IMR-90 (cell line): Measurements from ENCODE around the gene BRPF1. TPM values are rescaled to one million over a fixed set of nuclear protein-coding genes. Genes with fewer than 3 reads are reported as not detected.
A peak's percentile ranks its signal among the peaks of the same experiment; 100 is the strongest.

Experiments
- ATAC-seq: fragments of 200-7000 bp; cut with Tn5 transposase; 2 replicates; pipeline ENCODE4 v1.9.1; 2020; ENCODE audit warnings: low read depth, mild to moderate bottlenecking, moderate library complexity
- BruUV-seq: library from RNA; stranded (reverse); fragments of 400-500 nt; replicated peaks from 2 replicates; lab custom pipeline; 2021; lab: Mats Ljungman, UMichigan
- CTCF ChIA-PET: fragments of 300-600 bp; formaldehyde crosslinking; extraction: SDS; loops from one replicate; lab custom pipeline; 2021; ENCODE audit warnings: antibody characterized with exemption; lab: Yijun Ruan, JAX
- POLR2A ChIA-PET: fragments of 300-600 bp; sonication (Branson Sonifier 250); formaldehyde crosslinking; loops from one replicate; lab custom pipeline; 2022; ENCODE audit warnings: antibody characterized with exemption; ENCODE audit not compliant: unreplicated experiment; lab: Charles Lee
- DNase-seq: peaks from one replicate; pipeline ENCODE4 v3.0.0; 2013
- H2AFZ ChIP-seq: replicated peaks from 2 replicates; pipeline ENCODE3; 2013; ENCODE audit warnings: low read length, mild to moderate bottlenecking; ENCODE audit not compliant: poor library complexity
- H2AK5ac ChIP-seq: 2 replicates; pipeline ENCODE4 v1.6.1; 2013; ENCODE audit warnings: low read depth, low read length, inconsistent platforms
- H2AK9ac ChIP-seq: replicated peaks from 2 replicates; pipeline ENCODE3; 2013; ENCODE audit warnings: mild to moderate bottlenecking, low read depth, low read length, moderate library complexity; ENCODE audit not compliant: poor library complexity
- H2BK120ac ChIP-seq: 2 replicates; pipeline ENCODE4 v1.6.1; 2013; ENCODE audit warnings: low read depth, low read length, inconsistent platforms
- H2BK15ac ChIP-seq: 3 replicates; pipeline ENCODE4 v1.6.1; 2013; ENCODE audit warnings: low read depth, low read length, inconsistent platforms
- H2BK20ac ChIP-seq: 2 replicates; pipeline ENCODE4 v1.6.1; 2013; ENCODE audit warnings: low read depth, mild to moderate bottlenecking, inconsistent platforms, low read length, moderate library complexity
- H2BK5ac ChIP-seq: 2 replicates; pipeline ENCODE4 v1.6.1; 2013; ENCODE audit warnings: mild to moderate bottlenecking, low read depth, low read length, inconsistent platforms; ENCODE audit not compliant: poor library complexity, severe bottlenecking
- H3K14ac ChIP-seq: replicated peaks from 2 replicates; pipeline ENCODE4 v1.6.1; 2013; ENCODE audit warnings: low read depth, low read length, inconsistent platforms
- H3K18ac ChIP-seq: 2 replicates; pipeline ENCODE4 v1.6.1; 2013; ENCODE audit warnings: low read depth, low read length, control low read depth
- H3K23ac ChIP-seq: 2 replicates; pipeline ENCODE4 v1.6.1; 2013; ENCODE audit warnings: low read depth, low read length, inconsistent platforms
- H3K27ac ChIP-seq: 2 replicates; pipeline ENCODE4 v1.5.1; 2013; ENCODE audit warnings: mild to moderate bottlenecking, control low read depth, low read length; ENCODE audit not compliant: insufficient read depth
- H3K27me3 ChIP-seq: 2 replicates; pipeline ENCODE4 v1.6.1; 2013; ENCODE audit warnings: low read length; ENCODE audit not compliant: control insufficient read depth, insufficient read depth
- H3K36me3 ChIP-seq: 2 replicates; pipeline ENCODE4 v1.6.1; 2013; ENCODE audit warnings: low read length, mixed read lengths; ENCODE audit not compliant: control insufficient read depth, insufficient read depth
- H3K4ac ChIP-seq: 2 replicates; pipeline ENCODE4 v1.6.1; 2013; ENCODE audit warnings: low read depth, low read length, inconsistent platforms
- H3K4me1 ChIP-seq: 2 replicates; pipeline ENCODE4 v1.6.1; 2013; ENCODE audit warnings: low read length, mixed read lengths; ENCODE audit not compliant: control insufficient read depth, insufficient read depth
- H3K4me2 ChIP-seq: 2 replicates; pipeline ENCODE4 v1.6.1; 2013; ENCODE audit warnings: low read depth, mild to moderate bottlenecking, control low read depth, low read length, moderate library complexity
- H3K4me3 ChIP-seq: 2 replicates; pipeline ENCODE4 v1.5.1; 2013; ENCODE audit warnings: low read depth, mild to moderate bottlenecking, control low read depth, low read length, moderate library complexity; ENCODE audit not compliant: insufficient read depth
- H3K56ac ChIP-seq: 2 replicates; pipeline ENCODE4 v1.6.1; 2013; ENCODE audit warnings: low read length, inconsistent platforms; ENCODE audit not compliant: insufficient read depth; ENCODE audit errors: extremely low read depth
- H3K79me1 ChIP-seq, 2 experiments: 2 replicates each; pipeline ENCODE4 v1.6.1; 2013; ENCODE audit warnings: low read length in 2 of 2, inconsistent platforms in 1 of 2, low read depth in 1 of 2
- H3K9ac ChIP-seq: 2 replicates; pipeline ENCODE4 v1.6.1; 2013; ENCODE audit warnings: low read depth, low read length, control low read depth
- H3K9me1 ChIP-seq: 2 replicates; pipeline ENCODE4 v1.6.1; 2013; ENCODE audit warnings: low read length, inconsistent platforms; ENCODE audit not compliant: insufficient read depth
- H3K9me3 ChIP-seq: 2 replicates; pipeline ENCODE4 v1.6.1; 2013; ENCODE audit warnings: low read length; ENCODE audit not compliant: control insufficient read depth, insufficient read depth
- H4K20me1 ChIP-seq: 2 replicates; pipeline ENCODE4 v1.6.1; 2013; ENCODE audit warnings: low read length, inconsistent platforms; ENCODE audit not compliant: insufficient read depth
- H4K5ac ChIP-seq: 2 replicates; pipeline ENCODE4 v1.6.1; 2013; ENCODE audit warnings: mild to moderate bottlenecking, low read depth, low read length, control low read depth
- H4K8ac ChIP-seq, 2 experiments: 2 replicates each; pipeline ENCODE4 v1.6.1; 2013; ENCODE audit warnings: low read depth in 2 of 2, low read length in 2 of 2, control low read depth in 1 of 2, inconsistent platforms in 1 of 2
- H4K91ac ChIP-seq: 2 replicates; pipeline ENCODE4 v1.6.1; 2013; ENCODE audit warnings: low read depth, low read length, inconsistent platforms; ENCODE audit not compliant: insufficient read depth
- BHLHE40 ChIP-seq: fragments of 150-350 bp; IDR thresholded peaks from 2 replicates; pipeline ENCODE4 v1.6.1; 2016; ENCODE audit warnings: mild to moderate bottlenecking, low read depth, low read length
- CEBPB ChIP-seq: IDR thresholded peaks from 2 replicates; pipeline ENCODE4 v1.6.1; 2012; ENCODE audit warnings: low read depth, low read length, improper control_type of control experiment
- CHD1 ChIP-seq: IDR thresholded peaks from 2 replicates; pipeline ENCODE4 v1.6.1; 2012; ENCODE audit warnings: low read depth, low read length, improper control_type of control experiment
- CTCF ChIP-seq: conservative IDR thresholded peaks from 2 replicates; pipeline ENCODE4 v1.5.1; 2012; ENCODE audit warnings: mild to moderate bottlenecking, low read depth, low read length, improper control_type of control experiment
- ELK1 ChIP-seq: fragments of 150-350 bp; IDR thresholded peaks from 2 replicates; pipeline ENCODE4 v1.6.1; 2016; ENCODE audit warnings: low read depth, mild to moderate bottlenecking, low read length, moderate library complexity, borderline replicate concordance
- MAFK ChIP-seq: IDR thresholded peaks from 2 replicates; pipeline ENCODE4 v1.6.1; 2012; ENCODE audit warnings: low read depth, low read length, improper control_type of control experiment
- MXI1 ChIP-seq: IDR thresholded peaks from 2 replicates; pipeline ENCODE4 v1.6.1; 2012; ENCODE audit warnings: low read depth, mild to moderate bottlenecking, low read length, moderate library complexity, borderline replicate concordance
- NFE2L2 ChIP-seq: fragments of 150-350 bp; IDR thresholded peaks from 2 replicates; pipeline ENCODE4 v1.6.1; 2016; ENCODE audit warnings: low read depth, mild to moderate bottlenecking, low read length
- POLR2A ChIP-seq: IDR thresholded peaks from 2 replicates; pipeline ENCODE4 v1.6.1; 2012; ENCODE audit warnings: mild to moderate bottlenecking, low read depth, low read length
- RAD21 ChIP-seq: IDR thresholded peaks from 2 replicates; pipeline ENCODE4 v1.6.1; 2012; ENCODE audit warnings: low read length, improper control_type of control experiment
- RCOR1 ChIP-seq: IDR thresholded peaks from 2 replicates; pipeline ENCODE4 v1.6.1; 2012; ENCODE audit warnings: mild to moderate bottlenecking, low read length, improper control_type of control experiment; ENCODE audit not compliant: insufficient replicate concordance
- RFX5 ChIP-seq: IDR thresholded peaks from 2 replicates; pipeline ENCODE4 v1.8.0; 2012; ENCODE audit warnings: low read depth, mild to moderate bottlenecking, low read length, moderate library complexity
- SMC3 ChIP-seq: fragments of 150-350 bp; IDR thresholded peaks from 2 replicates; pipeline ENCODE4 v1.6.1; 2016; ENCODE audit warnings: low read depth, mild to moderate bottlenecking, antibody characterized with exemption, low read length, moderate library complexity
- USF2 ChIP-seq: fragments of 150-350 bp; IDR thresholded peaks from 2 replicates; pipeline ENCODE4 v1.6.1; 2017; ENCODE audit warnings: mild to moderate bottlenecking, antibody characterized with exemption, low read length, low read depth
- WGBS, 2 experiments: methylation state at CpG; one replicate each; pipeline versions ENCODE4 v1.1.5 to v1.1.7; 2013; ENCODE audit warnings: missing lambda C conversion rate in 2 of 2; ENCODE audit not compliant: insufficient read length in 1 of 2; ENCODE audit errors: extremely low coverage in 2 of 2; 5-methylcytosine and 5-hydroxymethylcytosine counted together
- dilution Hi-C: fragments of 300-500 bp; cut with HindIII; formaldehyde crosslinking; loops from one replicate; pipeline ENCODE4 v1.14.3; 2018; ENCODE audit warnings: low sequenced_read_pairs; ENCODE audit not compliant: unreplicated experiment
- in situ Hi-C: fragments of 300-500 bp; cut with MboI; formaldehyde crosslinking; loops from 3 replicates; pipeline ENCODE4 v1.14.3; 2019; ENCODE audit warnings: low sequenced_read_pairs, inconsistent platforms, mixed read lengths
- intact Hi-C: fragments of 100-400 bp; cut with micrococcal nuclease; formaldehyde crosslinking; loops from 2 replicates; pipeline ENCODE4 v1.10.0; 2022
- polyA plus RNA-seq, 3 experiments: library from polyadenylated mRNA; depleted of rRNA; stranded (reverse); fragments of >200 nt; gene quantifications; 2 replicates each; pipeline ENCODE4 v1.2.3, GENCODE V29; 2012; ENCODE audit warnings: low replicate concordance in 1 of 3
- total RNA-seq: library from RNA; depleted of rRNA; stranded (reverse); fragments of >200 nt; gene quantifications from 2 replicates; pipeline ENCODE4 v1.2.3, GENCODE V29; 2012

BRPF1 gene
- total and polyA plus RNA-seq, 2 of the 4 experiments (the other 2 are of a cell fraction) = 13.6 to 15.6 TPM

- Histone ChIP-seq H4K5ac (no peak overlapping the region), H3K4me1 (no peaks in the 10 kb centered on the region), H3K18ac (no peak overlapping the region), H4K8ac (no peak overlapping the region), H3K27ac (no peak overlapping the region), H3K9ac (no peak overlapping the region), H3K4ac (no peak overlapping the region), H3K9me3 (no peaks in the 10 kb centered on the region), H4K91ac (no peak overlapping the region), H3K27me3 (no peaks in the 10 kb centered on the region), H3K36me3 (peaks cover 68% of the 10 kb centered on the region), H2BK5ac (no peak overlapping the region), H3K23ac (no peak overlapping the region), H4K20me1 (no peaks in the 10 kb centered on the region; the same call in 1 of the 2 replicates), H3K14ac (no peak overlapping the region), H3K79me1 (no peaks in the 10 kb centered on the region), H2AK5ac (no peak overlapping the region), H2BK20ac (no peak overlapping the region), H2BK120ac (no peak overlapping the region), H3K4me2 (no peak overlapping the region), H3K56ac (no peak overlapping the region), H3K4me3 (no peak overlapping the region), H2BK15ac (no peak overlapping the region), H3K9me1 (no peaks in the 10 kb centered on the region; the same call in 1 of the 2 replicates), H2AFZ (no peak overlapping the region), H2AK9ac (no peak overlapping the region)
- BruUV-seq = no TSS peak
- CTCF ChIA-PET = no interaction called here
- 81% methylated on average over 4 of the region's 15 CpGs; no CpG with 5 or more reads in 1 of the 2 experiments for WGBS, 2 experiments
- POLR2A ChIA-PET = interaction anchor here (0.5 kb wide), 1 partner anchor 26 kb away, joined by 17 read pairs; no protein-coding TSS in a partner anchor
- intact Hi-C loops (no loop called here), in situ Hi-C loops (no loop called here), dilution Hi-C loops (no loop called here)
- DNase-seq (no peak), ATAC-seq (peak; percentile 17)
- no peak for TF ChIP-seq SMC3
- TF ChIP-seq MXI1 = no peak
- TF ChIP-seq POLR2A = no peak
- no peak for TF ChIP-seq USF2
- no peak for TF ChIP-seq MAFK
- no peak for TF ChIP-seq NFE2L2
- TF ChIP-seq CTCF = no peak
- TF ChIP-seq CEBPB = no peak
- no peak for TF ChIP-seq RCOR1
- TF ChIP-seq RAD21 = no peak
- no peak for TF ChIP-seq BHLHE40
- no peak for TF ChIP-seq ELK1
- TF ChIP-seq CHD1 = no peak
- no peak for TF ChIP-seq RFX5
Measured at GRCh38 chr3:9690451-9691450, 40.8 kb upstream of the BRPF1 start.
